ENCODE data around the gene LIG1.

The LIG1 gene

DNA sequence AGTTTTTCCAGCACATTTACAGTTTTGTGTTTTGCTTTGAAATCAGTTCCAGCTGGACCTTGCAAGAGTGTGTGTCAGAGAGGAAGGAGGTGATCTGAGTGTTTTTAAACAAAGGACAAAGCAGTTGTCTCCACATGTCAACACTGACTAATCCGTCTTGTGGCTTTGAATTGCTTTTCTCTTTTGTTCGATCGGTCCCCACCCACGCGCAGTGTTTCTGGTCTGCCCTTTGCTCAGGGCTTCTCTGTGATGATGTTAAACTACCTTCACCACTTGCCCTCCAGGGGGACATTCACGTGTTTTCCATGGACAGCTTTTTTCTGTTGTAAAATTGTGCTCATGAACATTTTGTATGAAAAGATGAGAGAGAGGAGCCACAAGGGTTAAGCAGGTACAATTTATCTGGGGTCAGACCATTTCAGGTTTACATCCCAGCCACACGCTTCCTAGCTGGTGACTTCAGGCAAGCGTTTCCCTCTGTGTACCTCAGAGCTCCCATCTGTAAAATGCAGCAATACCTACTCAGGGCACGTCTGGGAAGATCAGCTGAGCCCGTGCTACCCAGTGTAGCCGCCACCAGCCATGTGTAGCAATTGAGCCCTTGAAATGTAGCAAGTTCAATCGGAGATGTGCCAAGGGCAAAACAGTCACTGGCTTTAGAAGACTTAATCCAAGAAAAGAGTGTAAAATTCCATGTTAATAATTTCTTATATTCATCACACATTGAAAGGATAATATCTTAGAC, 46.1 kb downstream of the LIG1 start:
- 0 out of 2 replicates have a peak, but pooled peaks cover 2% of the 10 kb centered on the region for H3K36me3 ChIP-seq (ENCODE audit: low read length)
- no peaks in the 10 kb centered on the region for H3F3A ChIP-seq (ENCODE audit: insufficient read depth)
- H3K79me2 ChIP-seq (ENCODE audit: insufficient read depth, low read length), result no peaks in the 10 kb centered on the region
- no peak overlapping the region for H3K9ac ChIP-seq (ENCODE audit: low read length)
- no peak overlapping the region for H3K4me2 ChIP-seq (ENCODE audit: low read depth, low read length, poor library complexity, severe bottlenecking)
- no peaks in the 10 kb centered on the region for H3K27me3 ChIP-seq (ENCODE audit: low read length)
- TF ChIP-seq, protein P1, sequence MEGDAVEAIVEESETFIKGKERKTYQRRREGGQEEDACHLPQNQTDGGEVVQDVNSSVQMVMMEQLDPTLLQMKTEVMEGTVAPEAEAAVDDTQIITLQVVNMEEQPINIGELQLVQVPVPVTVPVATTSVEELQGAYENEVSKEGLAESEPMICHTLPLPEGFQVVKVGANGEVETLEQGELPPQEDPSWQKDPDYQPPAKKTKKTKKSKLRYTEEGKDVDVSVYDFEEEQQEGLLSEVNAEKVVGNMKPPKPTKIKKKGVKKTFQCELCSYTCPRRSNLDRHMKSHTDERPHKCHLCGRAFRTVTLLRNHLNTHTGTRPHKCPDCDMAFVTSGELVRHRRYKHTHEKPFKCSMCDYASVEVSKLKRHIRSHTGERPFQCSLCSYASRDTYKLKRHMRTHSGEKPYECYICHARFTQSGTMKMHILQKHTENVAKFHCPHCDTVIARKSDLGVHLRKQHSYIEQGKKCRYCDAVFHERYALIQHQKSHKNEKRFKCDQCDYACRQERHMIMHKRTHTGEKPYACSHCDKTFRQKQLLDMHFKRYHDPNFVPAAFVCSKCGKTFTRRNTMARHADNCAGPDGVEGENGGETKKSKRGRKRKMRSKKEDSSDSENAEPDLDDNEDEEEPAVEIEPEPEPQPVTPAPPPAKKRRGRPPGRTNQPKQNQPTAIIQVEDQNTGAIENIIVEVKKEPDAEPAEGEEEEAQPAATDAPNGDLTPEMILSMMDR (IDR thresholded peaks at IDR 0.05; ENCODE audit: insufficient read depth, low read length, poor library complexity, severe bottlenecking), result no peak
- TF ChIP-seq EZH2phosphoT487 (conservative IDR thresholded peaks at IDR 0.05; ENCODE audit: low read length), result no peak
- no peak overlapping the region for H2AFZ ChIP-seq (ENCODE audit: low read depth, low read length, severe bottlenecking)
- no peak overlapping the region for H3K27ac ChIP-seq (ENCODE audit: low read depth, low read length)
- no peaks in the 10 kb centered on the region for H4K20me1 ChIP-seq (ENCODE audit: low read depth, low read length)
- H3K4me3 ChIP-seq (ENCODE audit: insufficient read depth, low read length, poor library complexity, severe bottlenecking), result no peak overlapping the region
- no peaks in the 10 kb centered on the region for H3K9me2 ChIP-seq (replicated peaks; ENCODE audit: insufficient read depth, low read length)
- no peaks in the 10 kb centered on the region for H3K9me3 ChIP-seq (ENCODE audit: insufficient read depth, low read length)

DNA sequence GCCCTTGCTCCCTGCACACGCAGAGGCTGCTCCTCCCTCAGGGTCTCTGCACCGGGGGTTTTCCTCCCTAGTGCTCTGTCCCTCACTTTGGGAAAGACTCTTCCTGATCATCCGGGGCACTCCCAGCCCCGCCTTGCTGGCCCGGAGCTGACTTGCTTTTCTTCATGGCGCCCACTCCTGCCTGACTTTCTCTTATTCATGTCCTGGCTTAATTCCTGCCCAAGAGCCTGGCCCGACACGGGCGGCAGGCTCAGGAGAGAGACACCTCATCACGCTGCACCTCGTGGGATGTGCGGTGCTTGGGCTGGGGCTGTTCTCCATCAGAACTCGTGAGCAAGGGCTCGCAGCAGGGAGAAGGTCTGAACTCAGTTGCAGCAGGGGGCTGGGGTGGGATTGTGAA, 47.7 kb downstream of the LIG1 start:
- Histone ChIP-seq H3K9me3 (ENCODE audit: insufficient read depth, low read length) (no peaks in the 10 kb centered on the region), H2AFZ (ENCODE audit: low read depth, low read length, severe bottlenecking) (no peak overlapping the region), H4K20me1 (ENCODE audit: low read depth, low read length) (no peaks in the 10 kb centered on the region), H3K27me3 (ENCODE audit: low read length) (no peaks in the 10 kb centered on the region), H3K4me2 (ENCODE audit: low read depth, low read length, poor library complexity, severe bottlenecking) (no peak overlapping the region), H3K27ac (ENCODE audit: low read depth, low read length) (no peak overlapping the region), H3F3A (ENCODE audit: insufficient read depth) (no peaks in the 10 kb centered on the region), H3K9me2 (replicated peaks; ENCODE audit: insufficient read depth, low read length) (no peaks in the 10 kb centered on the region), H3K79me2 (ENCODE audit: insufficient read depth, low read length) (no peaks in the 10 kb centered on the region), H3K4me3 (ENCODE audit: insufficient read depth, low read length, poor library complexity, severe bottlenecking) (no peak overlapping the region), H3K36me3 (ENCODE audit: low read length) (0 out of 2 replicates have a peak, but pooled peaks cover 2% of the 10 kb centered on the region), H3K9ac (ENCODE audit: low read length) (no peak overlapping the region)
- TF ChIP-seq, protein P1 (IDR thresholded peaks at IDR 0.05; ENCODE audit: insufficient read depth, low read length, poor library complexity, severe bottlenecking), result no peak
- no peak for TF ChIP-seq EZH2phosphoT487 (conservative IDR thresholded peaks at IDR 0.05; ENCODE audit: low read length)

DNA sequence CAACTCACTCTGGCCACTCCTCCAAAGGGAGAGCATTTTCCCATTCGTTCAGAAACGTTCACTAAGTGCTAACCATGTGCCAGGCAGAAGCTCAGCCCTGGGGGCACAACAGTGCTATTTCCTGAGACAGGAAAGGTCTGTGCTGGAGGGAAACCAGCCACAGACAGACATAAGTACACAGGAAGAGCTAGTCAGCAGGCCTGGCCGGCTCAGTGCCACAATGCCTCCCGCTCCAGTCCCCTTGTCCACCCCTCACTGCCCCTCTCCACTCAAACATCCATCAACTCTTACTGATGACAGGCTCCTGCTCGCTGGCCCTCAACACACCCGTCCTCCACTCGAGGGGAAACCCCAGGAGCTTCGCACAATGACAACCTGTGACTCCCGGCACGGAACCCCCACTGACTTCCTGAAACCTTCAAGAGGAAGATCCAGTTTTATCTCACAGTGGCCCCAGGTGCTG, 48.2 kb downstream of the LIG1 start:
- Histone ChIP-seq H3K4me2 (ENCODE audit: low read depth, low read length, poor library complexity, severe bottlenecking) (no peak overlapping the region), H2AFZ (ENCODE audit: low read depth, low read length, severe bottlenecking) (no peak overlapping the region), H4K20me1 (ENCODE audit: low read depth, low read length) (no peaks in the 10 kb centered on the region), H3K79me2 (ENCODE audit: insufficient read depth, low read length) (no peaks in the 10 kb centered on the region), H3K27ac (ENCODE audit: low read depth, low read length) (no peak overlapping the region), H3K9me2 (replicated peaks; ENCODE audit: insufficient read depth, low read length) (no peaks in the 10 kb centered on the region), H3F3A (ENCODE audit: insufficient read depth) (no peaks in the 10 kb centered on the region), H3K9ac (ENCODE audit: low read length) (no peak overlapping the region), H3K27me3 (ENCODE audit: low read length) (no peaks in the 10 kb centered on the region), H3K4me3 (ENCODE audit: insufficient read depth, low read length, poor library complexity, severe bottlenecking) (no peak overlapping the region), H3K36me3 (ENCODE audit: low read length) (0 out of 2 replicates have a peak, but pooled peaks cover 2% of the 10 kb centered on the region), H3K9me3 (ENCODE audit: insufficient read depth, low read length) (no peaks in the 10 kb centered on the region)
- TF ChIP-seq, protein P1 (IDR thresholded peaks at IDR 0.05; ENCODE audit: insufficient read depth, low read length, poor library complexity, severe bottlenecking), result no peak
- no peak for TF ChIP-seq EZH2phosphoT487 (conservative IDR thresholded peaks at IDR 0.05; ENCODE audit: low read length)

Data from SU-DHL-6 (cell line).